ENCODE results near the gene ANKRD23. TPM values are rescaled to one million over a fixed set of nuclear protein-coding genes. Genes with fewer than 3 reads are reported as not detected.

ANKRD23 gene
- polyA plus RNA-seq, 1 of the 3 experiments (the other 2 are of a cell fraction), result 3.1 TPM

DNA sequence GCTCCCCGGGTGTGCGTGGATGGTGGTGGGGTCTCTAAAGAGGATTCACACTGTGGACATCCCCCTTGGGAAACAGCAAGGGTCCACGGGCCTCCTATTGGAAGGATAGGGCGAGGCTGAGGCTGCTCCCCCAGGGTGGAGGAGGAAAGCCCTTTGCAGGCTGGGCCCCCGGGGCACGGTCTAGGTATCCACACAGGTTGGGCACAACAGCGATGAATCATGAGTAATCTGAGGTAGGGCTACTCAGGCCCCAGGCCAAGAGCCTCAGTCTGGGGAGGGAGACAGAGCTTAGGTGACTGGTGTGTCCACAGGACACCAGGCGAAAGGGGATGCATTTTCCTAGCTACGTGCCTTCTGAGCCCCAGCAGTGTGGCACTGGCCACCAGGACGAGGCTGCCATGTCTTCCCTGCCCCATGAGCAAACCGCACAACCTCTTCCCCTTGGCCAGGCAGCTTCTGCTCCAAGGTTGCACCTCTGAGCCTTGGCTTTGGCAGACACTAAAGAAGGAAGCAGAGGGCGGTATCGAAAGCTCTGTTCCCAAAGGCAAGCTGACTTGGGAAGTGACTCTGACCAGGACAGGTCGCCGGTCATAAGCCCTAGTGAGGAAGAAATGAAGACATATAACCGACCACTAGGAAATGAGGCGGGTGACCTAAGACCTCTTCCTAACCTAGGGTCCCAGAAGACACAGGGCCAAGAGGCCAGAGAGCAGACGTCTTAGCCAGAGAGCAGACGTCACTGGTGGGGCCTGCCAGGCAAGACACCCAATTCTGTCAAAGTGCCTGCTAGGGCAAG lies 40.7 kb upstream of the ANKRD23 start:
- Histone ChIP-seq H2AFZ (ENCODE audit: low read depth) (no peak overlapping the region), H3K4me3 (ENCODE audit: low read depth in 2 of 2, low read length in 1 of 2) (no peak overlapping the region), H3K79me2 (ENCODE audit: insufficient read depth) (no peaks in the 10 kb centered on the region), H3K9ac (no peak overlapping the region), H3F3A (replicated peaks; ENCODE audit: insufficient read depth) (no peaks in the 10 kb centered on the region), H3K4me1 (ENCODE audit: control insufficient read depth in 1 of 2, insufficient read depth in 2 of 2, low read depth in 1 of 2, low read length in 1 of 2) (peaks cover 0 to 12% of the 10 kb centered on the region in 2 experiments; a peak in 2 of 4 replicates), H3K4me2 (no peak overlapping the region), H3K36me3 (replicated peaks in 1 of 2; ENCODE audit: control insufficient read depth in 1 of 2, insufficient read depth in 2 of 2, low read length in 1 of 2) (no peaks in the 10 kb centered on the region), H3K9me2 (no peaks in the 10 kb centered on the region), H3K27me3 (ENCODE audit: insufficient read depth) (no peaks in the 10 kb centered on the region), H3K9me3 (no peaks in the 10 kb centered on the region), H3K27ac (ENCODE audit: low read depth in 2 of 2, low read length in 1 of 2) (no peak overlapping the region), H4K20me1 (ENCODE audit: insufficient read depth) (no peaks in the 10 kb centered on the region)
- TF ChIP-seq TAF1 (IDR thresholded peaks at IDR 0.05; ENCODE audit: borderline replicate concordance, low read depth, low read length) (no peak), MXI1 (IDR thresholded peaks at IDR 0.05; ENCODE audit: low read depth, low read length) (no peak), SIN3A (IDR thresholded peaks at IDR 0.05; ENCODE audit: borderline replicate concordance, low read depth, low read length) (no peak), EZH2phosphoT487 (IDR thresholded peaks at IDR 0.05; ENCODE audit: borderline replicate concordance, low read depth) (no peak), MEF2A (IDR thresholded peaks at IDR 0.05; ENCODE audit: borderline replicate concordance, low read depth) (no peak), EP300 (IDR thresholded peaks at IDR 0.05; ENCODE audit: borderline replicate concordance in 1 of 2, low read depth in 1 of 2, low read length in 1 of 2) (no peak), FOXJ3 (CRISPR knock-in tag; IDR thresholded peaks at IDR 0.05) (no peak), ELF1 (IDR thresholded peaks at IDR 0.05) (no peak), GATA2 (CRISPR knock-in tag; IDR thresholded peaks at IDR 0.05) (no peak), RFX5 (IDR thresholded peaks at IDR 0.05; ENCODE audit: low read length) (no peak)
- TF ChIP-seq, protein P1, sequence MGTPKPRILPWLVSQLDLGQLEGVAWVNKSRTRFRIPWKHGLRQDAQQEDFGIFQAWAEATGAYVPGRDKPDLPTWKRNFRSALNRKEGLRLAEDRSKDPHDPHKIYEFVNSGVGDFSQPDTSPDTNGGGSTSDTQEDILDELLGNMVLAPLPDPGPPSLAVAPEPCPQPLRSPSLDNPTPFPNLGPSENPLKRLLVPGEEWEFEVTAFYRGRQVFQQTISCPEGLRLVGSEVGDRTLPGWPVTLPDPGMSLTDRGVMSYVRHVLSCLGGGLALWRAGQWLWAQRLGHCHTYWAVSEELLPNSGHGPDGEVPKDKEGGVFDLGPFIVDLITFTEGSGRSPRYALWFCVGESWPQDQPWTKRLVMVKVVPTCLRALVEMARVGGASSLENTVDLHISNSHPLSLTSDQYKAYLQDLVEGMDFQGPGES (IDR thresholded peaks at IDR 0.05; ENCODE audit: low read depth, low read length), result no peak
- ChIA-PET POLR2A (no interaction called here), CTCF (interaction anchor here (1.2 to 3.0 kb wide), 5 partner anchors 9 to 77 kb away, joined by 3 to 8 read pairs (median 5); partner anchors contain the start of gene ANKRD39)
- no peak for DNase-seq
- WGBS (ENCODE audit: low lambda C conversion rate), result 78% methylated on average over 14 of the region's 19 CpGs

DNA sequence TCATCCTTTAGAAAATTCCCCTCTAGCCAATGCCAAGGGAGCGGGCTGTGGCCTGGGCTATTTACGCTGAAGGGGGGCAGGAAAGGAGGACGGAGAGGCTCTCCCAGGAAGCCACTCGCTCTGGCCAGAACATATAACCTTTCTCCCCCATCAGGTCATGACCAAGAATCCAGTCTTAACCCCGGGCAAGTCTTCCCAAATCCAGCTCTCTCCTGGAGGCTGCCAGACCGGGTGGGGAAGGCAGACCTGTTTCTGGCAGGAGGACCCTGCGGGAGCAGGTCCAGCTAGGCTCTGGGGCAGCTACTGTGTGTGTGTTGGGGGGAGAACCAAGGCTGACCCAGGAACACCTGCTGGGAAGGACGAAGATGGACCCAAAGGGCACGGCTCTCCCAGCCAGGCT lies 39.5 kb upstream of the ANKRD23 start:
- WGBS (ENCODE audit: low lambda C conversion rate), result 86% methylated on average over 7 of the region's 9 CpGs
- H3K27me3 ChIP-seq (ENCODE audit: insufficient read depth), result no peaks in the 10 kb centered on the region
- DNase-seq, result no peak
- H3F3A ChIP-seq (replicated peaks; ENCODE audit: insufficient read depth), result no peaks in the 10 kb centered on the region
- no peaks in the 10 kb centered on the region for H3K36me3 ChIP-seq (replicated peaks in 1 of 2; ENCODE audit: control insufficient read depth in 1 of 2, insufficient read depth in 2 of 2, low read length in 1 of 2)
- POLR2A ChIA-PET, result no interaction called here
- no peaks in the 10 kb centered on the region for H3K9me3 ChIP-seq
- H3K9ac ChIP-seq, result no peak overlapping the region
- no peak overlapping the region for H3K27ac ChIP-seq (ENCODE audit: low read depth in 2 of 2, low read length in 1 of 2)
- H4K20me1 ChIP-seq (ENCODE audit: insufficient read depth), result no peaks in the 10 kb centered on the region
- H2AFZ ChIP-seq (ENCODE audit: low read depth), result no peak overlapping the region
- peaks cover 0 to 11% of the 10 kb centered on the region in 2 experiments; a peak in 2 of 4 replicates for H3K4me1 ChIP-seq (ENCODE audit: control insufficient read depth in 1 of 2, insufficient read depth in 2 of 2, low read depth in 1 of 2, low read length in 1 of 2)
- no peak overlapping the region for H3K4me2 ChIP-seq
- H3K9me2 ChIP-seq, result no peaks in the 10 kb centered on the region
- CTCF ChIA-PET, result interaction anchor here (1.5 kb wide), 1 partner anchor 8 kb away, joined by 5 read pairs; no protein-coding TSS in a partner anchor
- no peaks in the 10 kb centered on the region for H3K79me2 ChIP-seq (ENCODE audit: insufficient read depth)
- no peak overlapping the region for H3K4me3 ChIP-seq (ENCODE audit: low read depth in 2 of 2, low read length in 1 of 2)
- TF ChIP-seq, protein P2, sequence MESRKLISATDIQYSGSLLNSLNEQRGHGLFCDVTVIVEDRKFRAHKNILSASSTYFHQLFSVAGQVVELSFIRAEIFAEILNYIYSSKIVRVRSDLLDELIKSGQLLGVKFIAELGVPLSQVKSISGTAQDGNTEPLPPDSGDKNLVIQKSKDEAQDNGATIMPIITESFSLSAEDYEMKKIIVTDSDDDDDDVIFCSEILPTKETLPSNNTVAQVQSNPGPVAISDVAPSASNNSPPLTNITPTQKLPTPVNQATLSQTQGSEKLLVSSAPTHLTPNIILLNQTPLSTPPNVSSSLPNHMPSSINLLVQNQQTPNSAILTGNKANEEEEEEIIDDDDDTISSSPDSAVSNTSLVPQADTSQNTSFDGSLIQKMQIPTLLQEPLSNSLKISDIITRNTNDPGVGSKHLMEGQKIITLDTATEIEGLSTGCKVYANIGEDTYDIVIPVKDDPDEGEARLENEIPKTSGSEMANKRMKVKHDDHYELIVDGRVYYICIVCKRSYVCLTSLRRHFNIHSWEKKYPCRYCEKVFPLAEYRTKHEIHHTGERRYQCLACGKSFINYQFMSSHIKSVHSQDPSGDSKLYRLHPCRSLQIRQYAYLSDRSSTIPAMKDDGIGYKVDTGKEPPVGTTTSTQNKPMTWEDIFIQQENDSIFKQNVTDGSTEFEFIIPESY (IDR thresholded peaks at IDR 0.05; ENCODE audit: borderline replicate concordance, low read depth), result no peak
- TF ChIP-seq, protein P3, sequence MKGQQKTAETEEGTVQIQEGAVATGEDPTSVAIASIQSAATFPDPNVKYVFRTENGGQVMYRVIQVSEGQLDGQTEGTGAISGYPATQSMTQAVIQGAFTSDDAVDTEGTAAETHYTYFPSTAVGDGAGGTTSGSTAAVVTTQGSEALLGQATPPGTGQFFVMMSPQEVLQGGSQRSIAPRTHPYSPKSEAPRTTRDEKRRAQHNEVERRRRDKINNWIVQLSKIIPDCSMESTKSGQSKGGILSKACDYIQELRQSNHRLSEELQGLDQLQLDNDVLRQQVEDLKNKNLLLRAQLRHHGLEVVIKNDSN (IDR thresholded peaks at IDR 0.05; ENCODE audit: borderline replicate concordance, low read depth), result no peak
- TF ChIP-seq ELF1 (IDR thresholded peaks at IDR 0.05) (no peak), MXI1 (IDR thresholded peaks at IDR 0.05; ENCODE audit: low read depth, low read length) (no peak), TEAD4 (IDR thresholded peaks at IDR 0.05; ENCODE audit: borderline replicate concordance, insufficient read depth) (no peak), JUND (IDR thresholded peaks at IDR 0.05) (no peak), TCF12 (IDR thresholded peaks at IDR 0.05) (no peak), SMC3 (IDR thresholded peaks at IDR 0.05; ENCODE audit: low read depth, low read length) (no peak), GATA2 (CRISPR knock-in tag; IDR thresholded peaks at IDR 0.05) (no peak), EZH2phosphoT487 (IDR thresholded peaks at IDR 0.05; ENCODE audit: borderline replicate concordance, low read depth) (no peak), FOSL2 (IDR thresholded peaks at IDR 0.05; ENCODE audit: borderline replicate concordance, low read depth) (no peak), FOXM1 (IDR thresholded peaks at IDR 0.05; ENCODE audit: low read depth) (no peak), POLR2AphosphoS5 (IDR thresholded peaks at IDR 0.05; ENCODE audit: low read depth, low read length) (no peak)
- TF ChIP-seq, protein P4, sequence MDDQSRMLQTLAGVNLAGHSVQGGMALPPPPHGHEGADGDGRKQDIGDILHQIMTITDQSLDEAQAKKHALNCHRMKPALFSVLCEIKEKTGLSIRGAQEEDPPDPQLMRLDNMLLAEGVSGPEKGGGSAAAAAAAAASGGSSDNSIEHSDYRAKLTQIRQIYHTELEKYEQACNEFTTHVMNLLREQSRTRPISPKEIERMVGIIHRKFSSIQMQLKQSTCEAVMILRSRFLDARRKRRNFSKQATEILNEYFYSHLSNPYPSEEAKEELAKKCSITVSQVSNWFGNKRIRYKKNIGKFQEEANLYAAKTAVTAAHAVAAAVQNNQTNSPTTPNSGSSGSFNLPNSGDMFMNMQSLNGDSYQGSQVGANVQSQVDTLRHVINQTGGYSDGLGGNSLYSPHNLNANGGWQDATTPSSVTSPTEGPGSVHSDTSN (IDR thresholded peaks at IDR 0.05), result no peak
- TF ChIP-seq, protein P5, sequence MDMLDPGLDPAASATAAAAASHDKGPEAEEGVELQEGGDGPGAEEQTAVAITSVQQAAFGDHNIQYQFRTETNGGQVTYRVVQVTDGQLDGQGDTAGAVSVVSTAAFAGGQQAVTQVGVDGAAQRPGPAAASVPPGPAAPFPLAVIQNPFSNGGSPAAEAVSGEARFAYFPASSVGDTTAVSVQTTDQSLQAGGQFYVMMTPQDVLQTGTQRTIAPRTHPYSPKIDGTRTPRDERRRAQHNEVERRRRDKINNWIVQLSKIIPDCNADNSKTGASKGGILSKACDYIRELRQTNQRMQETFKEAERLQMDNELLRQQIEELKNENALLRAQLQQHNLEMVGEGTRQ (IDR thresholded peaks at IDR 0.05; ENCODE audit: borderline replicate concordance, low read depth, low read length), result no peak
